Adrenal gland (tissue), 12 donors: Measurements from ENCODE around the gene POLR2E. TPM values are rescaled to one million over a fixed set of nuclear protein-coding genes. Genes with fewer than 3 reads are reported as not detected.
A peak's percentile ranks its signal among the peaks of the same experiment; 100 is the strongest.

Experiments
- DNase-seq, 7 donors: peaks; one replicate each; pipeline ENCODE4 v3.0.0-alpha.2; 2019 to 2020
- H3K27ac ChIP-seq, 5 donors: fragments of 200-600 bp; sonication (generic) in 4 of 5; 1 replicate in 3 of 5; 2 replicates in 2 of 5; pipeline versions ENCODE4 v1.5.1 to v1.8.0; 2016 to 2020; ENCODE audit warnings: mild to moderate bottlenecking in 1 of 5
- H3K27me3 ChIP-seq: fragments of 200-600 bp; 2 replicates; pipeline ENCODE4 v1.8.0; 2021
- H3K36me3 ChIP-seq, 2 donors: fragments of 200-600 bp; replicated peaks in 1 of 2; 1 replicate in 1 of 2; 2 replicates in 1 of 2; pipeline versions ENCODE4 v1.5.1 to v1.8.0; 2018 to 2022
- H3K4me1 ChIP-seq, 2 donors: fragments of 200-600 bp; replicated peaks in 1 of 2; 1 replicate in 1 of 2; 2 replicates in 1 of 2; pipeline versions ENCODE4 v1.5.1 to v1.8.0; 2018 to 2021
- H3K4me3 ChIP-seq, 4 donors: fragments of 200-600 bp; sonication (generic) in 3 of 4; one replicate each; pipeline ENCODE4 v1.5.1; 2016 to 2018
- H3K9me3 ChIP-seq, 3 donors: fragments of 200-600 bp; sonication (generic) in 1 of 3; replicated peaks in 1 of 3; 1 replicate in 2 of 3; 2 replicates in 1 of 3; pipeline versions ENCODE4 v1.5.1 to v1.8.0; 2016 to 2021
- POLR2A ChIP-seq, 2 donors: fragments of 450-650 bp; IDR thresholded peaks; one replicate each; pipeline ENCODE4 v1.6.1; 2017; ENCODE audit warnings: antibody characterized with exemption in 2 of 2, mild to moderate bottlenecking in 2 of 2, moderate library complexity in 1 of 2
- WGBS, 4 donors: extraction: QIAGEN DNeasy Blood & Tissue Kit in 2 of 4; methylation state at CpG; one replicate each; pipeline versions ENCODE4 v1.1.5 to v1.1.7; 2013 to 2017; 5-methylcytosine and 5-hydroxymethylcytosine counted together
- intact Hi-C, 2 donors: fragments of 100-400 bp; cut with DNase I; formaldehyde crosslinking; loops; one replicate each; pipeline versions ENCODE4 v1.14.1 to v1.15.0; 2022 to 2023
- polyA plus RNA-seq, 3 donors: library from polyadenylated mRNA; stranded (reverse); fragments of 200-250 nt in 2 of 3; fragments of 350-450 nt in 1 of 3; fragmentation: Illumina TruSeq in 1 of 3; extraction: RNeasy Lipid Tissue Mini Kit (QIAGEN cat#74804) in 1 of 3; gene quantifications; one replicate each; pipeline ENCODE4 v1.2.3, GENCODE V29; 2013 to 2014
- total RNA-seq, 9 donors: library from RNA; depleted of rRNA in 4 of 9; stranded (reverse); fragments of >200 nt in 4 of 9; fragments of 120-200 nt in 1 of 9; fragmentation: NEBNext Ultra II Directional in 1 of 9; extraction: Animal tissue kit (Norgen Biotek cat#: 25700) in 1 of 9; gene quantifications; one replicate each; pipeline versions ENCODE4 v1.1.0 to v1.2.4, GENCODE V29; 2013 to 2023
- TF ChIP-seq, protein P1 (sequence below), 6 experiments: fragments of 450-650 bp in 4 of 6; fragments of 200-600 bp in 2 of 6; sonication (generic) in 1 of 6; IDR thresholded peaks; 1 replicate in 5 of 6; 2 replicates in 1 of 6; pipeline versions ENCODE4 v1.5.1 to v1.8.0; 2016 to 2021; ENCODE audit warnings: antibody characterized with exemption in 6 of 6, mild to moderate bottlenecking in 2 of 6, moderate library complexity in 1 of 6
- donor health status: healthy with polysubstance abuse.
- donor health status: Bipolar disorder and iron deficiency.
- donor health status: DM: yes; HTN: yes; CAD: no.
- donor health status: DM: no; HTN: no; CAD: no.
- donor health status: DM: no; HTN: no; CAD: no.
- donor health status: DM: yes; HTN: yes; CAD: no.

POLR2E gene
- total and polyA plus RNA-seq, 12 donors = 74.7 to 231 (median 157) TPM

DNA sequence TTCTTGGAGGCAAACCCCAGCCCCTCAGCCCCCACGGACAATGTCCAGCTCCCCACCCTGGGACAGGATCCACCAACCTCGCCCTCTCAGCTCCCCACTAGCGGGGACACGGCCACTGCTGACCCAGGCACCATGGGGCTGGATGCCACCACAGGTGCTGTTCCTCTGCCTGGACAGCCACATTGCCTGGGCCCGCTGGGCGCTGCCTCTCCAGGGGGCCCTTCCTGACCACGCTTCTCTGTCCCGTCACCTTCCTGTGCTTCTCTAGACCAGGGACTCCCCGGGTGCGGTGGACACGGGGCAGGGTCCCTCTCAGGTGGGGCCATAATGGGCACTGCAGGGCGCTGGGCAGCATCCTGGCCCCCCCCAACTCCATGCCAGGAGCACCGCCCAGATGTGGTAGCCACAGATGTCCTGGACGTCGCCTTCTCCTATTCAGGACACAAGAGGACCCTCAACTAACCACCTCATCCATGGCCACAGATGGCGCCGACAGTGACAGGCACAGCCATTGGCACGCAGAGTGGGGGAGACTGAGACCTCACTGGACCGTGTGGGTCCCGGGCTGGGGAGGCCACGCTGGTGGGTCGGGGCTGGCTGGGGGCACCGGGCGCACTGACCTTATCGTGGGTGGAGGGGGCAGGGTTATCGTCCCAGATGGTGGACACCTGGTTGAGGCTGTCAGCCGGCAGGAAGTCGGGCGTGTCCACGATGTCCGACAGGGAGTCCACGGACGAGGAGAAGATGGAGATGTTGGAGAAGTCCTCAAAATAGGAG is 32.0 kb upstream of the POLR2E start:
- H3K4me1 ChIP-seq = peaks cover 15 to 41% of the 10 kb centered on the region in 2 donors
- 88 to 96% (median 94%) methylated on average over 19 to 33 of the region's 33 CpGs for WGBS, 4 donors
- intact Hi-C loops = loop anchor here in 1 of 2 donors (5.0 kb wide), 1 partner anchor 45 kb away; the partner anchor contains the start of gene SBNO2
- TF ChIP-seq, protein P1, sequence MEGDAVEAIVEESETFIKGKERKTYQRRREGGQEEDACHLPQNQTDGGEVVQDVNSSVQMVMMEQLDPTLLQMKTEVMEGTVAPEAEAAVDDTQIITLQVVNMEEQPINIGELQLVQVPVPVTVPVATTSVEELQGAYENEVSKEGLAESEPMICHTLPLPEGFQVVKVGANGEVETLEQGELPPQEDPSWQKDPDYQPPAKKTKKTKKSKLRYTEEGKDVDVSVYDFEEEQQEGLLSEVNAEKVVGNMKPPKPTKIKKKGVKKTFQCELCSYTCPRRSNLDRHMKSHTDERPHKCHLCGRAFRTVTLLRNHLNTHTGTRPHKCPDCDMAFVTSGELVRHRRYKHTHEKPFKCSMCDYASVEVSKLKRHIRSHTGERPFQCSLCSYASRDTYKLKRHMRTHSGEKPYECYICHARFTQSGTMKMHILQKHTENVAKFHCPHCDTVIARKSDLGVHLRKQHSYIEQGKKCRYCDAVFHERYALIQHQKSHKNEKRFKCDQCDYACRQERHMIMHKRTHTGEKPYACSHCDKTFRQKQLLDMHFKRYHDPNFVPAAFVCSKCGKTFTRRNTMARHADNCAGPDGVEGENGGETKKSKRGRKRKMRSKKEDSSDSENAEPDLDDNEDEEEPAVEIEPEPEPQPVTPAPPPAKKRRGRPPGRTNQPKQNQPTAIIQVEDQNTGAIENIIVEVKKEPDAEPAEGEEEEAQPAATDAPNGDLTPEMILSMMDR (IDR thresholded peaks at IDR 0.05) = no peak
- TF ChIP-seq POLR2A (IDR thresholded peaks at IDR 0.05) = no peak
- peak overlapping the region in 2 of 5 donors; percentile 79 to 80 for H3K27ac ChIP-seq
- H3K9me3 ChIP-seq = no peaks in the 10 kb centered on the region
- H3K27me3 ChIP-seq = no peaks in the 10 kb centered on the region
- peaks cover 0 to 68% of the 10 kb centered on the region in 2 donors for H3K36me3 ChIP-seq
- no peak for DNase-seq
- H3K4me3 ChIP-seq = no peak overlapping the region

DNA sequence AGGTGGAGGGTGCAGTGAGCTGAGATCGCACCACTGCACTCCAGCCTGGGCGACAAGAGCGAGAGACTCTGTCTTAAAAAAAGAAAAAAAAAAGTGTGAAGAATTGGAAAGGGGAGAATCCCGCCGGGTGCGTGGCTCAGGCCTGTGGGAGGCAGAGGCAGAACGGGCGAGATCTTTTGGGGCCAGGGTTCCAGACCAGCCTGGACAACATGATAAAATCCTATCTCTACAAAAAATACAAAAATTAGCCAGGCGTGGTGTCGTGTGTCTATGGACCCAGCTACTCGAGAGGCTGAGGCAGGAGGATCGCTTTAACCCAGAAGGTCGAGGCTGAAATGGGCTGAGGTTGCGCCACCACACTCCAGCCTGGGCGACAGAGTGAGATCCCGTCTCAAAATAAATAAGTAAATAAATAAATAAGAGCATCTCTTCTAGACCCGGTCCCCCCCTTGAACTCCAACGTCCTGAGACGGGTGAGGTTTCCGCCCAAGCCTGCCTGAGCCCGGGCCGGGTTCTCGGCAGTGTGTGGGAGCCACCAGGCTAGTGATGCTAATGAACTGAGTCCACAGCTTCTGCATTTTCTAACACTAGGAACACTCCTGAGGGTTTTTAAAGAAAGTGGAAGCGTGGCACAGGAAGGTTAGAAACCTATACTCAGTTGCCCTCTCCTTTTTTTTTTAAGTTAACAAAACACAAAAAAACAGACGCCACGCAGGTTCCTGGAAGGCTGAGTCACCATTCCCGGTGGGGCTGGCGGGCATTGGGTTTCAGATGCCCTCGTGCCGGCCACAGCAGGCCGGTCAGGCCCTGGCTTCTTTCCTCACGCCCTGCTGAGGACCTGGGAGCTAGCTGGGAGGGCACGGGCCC is 30.7 kb upstream of the POLR2E start:
- H3K4me1 ChIP-seq = peaks cover 4 to 41% of the 10 kb centered on the region in 2 donors
- H3K27ac ChIP-seq = peak overlapping the region in 2 of 5 donors; percentile 79 to 80
- intact Hi-C loops = loop anchor here in 1 of 2 donors (5.0 kb wide), 1 partner anchor 46 kb away; the partner anchor contains the start of gene SBNO2
- peaks cover 0 to 81% of the 10 kb centered on the region in 2 donors for H3K36me3 ChIP-seq
- H3K27me3 ChIP-seq = no peaks in the 10 kb centered on the region
- 78 to 85% (median 79%) methylated on average over 27 to 33 of the region's 33 CpGs for WGBS, 4 donors
- H3K9me3 ChIP-seq = no peaks in the 10 kb centered on the region
- TF ChIP-seq, protein P1 (IDR thresholded peaks at IDR 0.05) = no peak
- peak in 5 of 7 donors; percentile 65 to 80 (median 75) for DNase-seq
- no peak overlapping the region for H3K4me3 ChIP-seq

DNA sequence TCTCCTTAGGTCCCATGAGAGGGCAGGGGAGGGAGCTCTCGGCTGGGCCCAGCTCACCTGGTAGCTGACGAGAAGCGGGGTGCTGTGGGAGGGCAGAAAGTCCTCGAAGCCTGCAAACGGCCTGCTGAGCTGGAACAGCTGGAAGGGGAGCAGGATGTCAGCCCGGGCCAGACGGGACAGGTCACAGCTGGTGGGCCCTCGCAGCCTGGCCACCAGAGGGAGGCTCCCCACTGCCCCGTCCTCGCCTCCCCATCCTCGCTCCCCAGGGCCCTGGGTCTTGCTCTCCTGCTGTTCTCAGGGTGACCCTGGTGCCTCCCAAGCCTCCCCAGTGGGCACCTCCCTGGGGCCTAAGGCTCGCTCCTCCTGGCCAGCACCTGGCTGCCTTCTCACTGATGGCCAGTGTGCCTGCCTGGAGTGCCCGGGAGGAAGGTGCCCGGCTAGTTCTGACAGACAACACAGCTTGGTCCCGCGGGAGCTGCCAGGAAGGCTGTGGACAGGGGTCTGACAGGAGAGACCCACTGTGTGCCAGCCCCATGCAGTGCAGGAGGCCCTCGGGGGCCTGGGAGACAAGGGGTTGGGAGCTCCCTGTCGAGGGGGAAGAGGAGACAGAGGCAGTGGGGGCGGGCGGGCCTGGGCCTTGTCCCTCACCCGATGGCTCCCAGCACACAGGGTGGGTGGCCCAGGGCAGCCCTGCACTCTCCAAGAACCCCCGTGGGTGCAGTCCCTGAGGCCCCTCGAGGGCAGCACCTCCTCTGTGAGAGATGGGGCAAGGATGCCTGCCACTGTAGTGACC is 28.9 kb upstream of the POLR2E start:
- Histone ChIP-seq H3K4me3 (no peak overlapping the region), H3K27ac (peak overlapping the region in 2 of 5 donors; percentile 31 to 58), H3K27me3 (no peaks in the 10 kb centered on the region), H3K9me3 (no peaks in the 10 kb centered on the region), H3K36me3 (peaks cover 0 to 93% of the 10 kb centered on the region in 2 donors), H3K4me1 (peaks cover 0 to 23% of the 10 kb centered on the region in 2 donors)
- 83 to 92% (median 90%) methylated on average over 6 to 23 of the region's 23 CpGs for WGBS, 4 donors
- intact Hi-C loops = loop anchor here in 1 of 2 donors (5.0 kb wide), 1 partner anchor 68 kb away; no protein-coding TSS in a partner anchor
- no peak for DNase-seq
- TF ChIP-seq, protein P1 (IDR thresholded peaks at IDR 0.05) = peak in 1 of 6 experiments; percentile 16
- TF ChIP-seq POLR2A (IDR thresholded peaks at IDR 0.05) = no peak
